Astrocyte of the cerebellum (primary cell): ENCODE results near the gene H3-3A.

ENCODE experiments used
- DNase-seq: peaks from one replicate; pipeline ENCODE4 v3.0.0-alpha.2; 2011; ENCODE audit warnings: low read depth
- H3K4me3 ChIP-seq: 2 replicates; pipeline ENCODE4 v1.5.1; 2011; ENCODE audit warnings: mild to moderate bottlenecking, low read depth, low read length, moderate library complexity
- CTCF ChIP-seq: IDR thresholded peaks from 2 replicates; pipeline ENCODE4 v1.5.1; 2012; ENCODE audit warnings: low read length, low read depth, moderate library complexity, mild to moderate bottlenecking; ENCODE audit errors: missing control alignments
- in situ Hi-C: cut with HindIII; loops from 2 replicates; pipeline ENCODE4 v1.10.0; 2017; ENCODE audit warnings: low sequenced_read_pairs

Gene H3-3A

GRCh38 chr1:226076378-226076777 is 13.9 kb downstream of the H3-3A start:
- in situ Hi-C loops = no loop called here
- DNase-seq = no peak
- no peak overlapping the region for H3K4me3 ChIP-seq
- TF ChIP-seq CTCF = no peak

- H3K4me3 ChIP-seq = no peak overlapping the region
- in situ Hi-C loops = no loop called here
- no peak for DNase-seq
- no peak for TF ChIP-seq CTCF
Measured at GRCh38 chr1:226078374-226078773, 15.9 kb downstream of the H3-3A start.

- H3K4me3 ChIP-seq = peak overlapping the region; percentile 69
- no peak for TF ChIP-seq CTCF
- no peak for DNase-seq
- in situ Hi-C loops = no loop called here
Measured at GRCh38 chr1:226082587-226082917, 20.0 kb downstream of the H3-3A start.

- no peak for DNase-seq
- H3K4me3 ChIP-seq = peak overlapping the region; percentile 69
- TF ChIP-seq CTCF = no peak
- in situ Hi-C loops = no loop called here
Measured at GRCh38 chr1:226082959-226083301, 20.4 kb downstream of the H3-3A start.

GRCh38 chr1:226083302-226084101 is 21.0 kb downstream of the H3-3A start:
- in situ Hi-C loops = no loop called here
- no peak for DNase-seq
- TF ChIP-seq CTCF = no peak
- peak overlapping the region; percentile 69 for H3K4me3 ChIP-seq

GRCh38 chr1:226085675-226086285 is 23.3 kb downstream of the H3-3A start:
- no peak for DNase-seq
- TF ChIP-seq CTCF = no peak
- in situ Hi-C loops = no loop called here
- H3K4me3 ChIP-seq = no peak overlapping the region
